DND-41 (cell line): Measurements from ENCODE around the gene FAM222B.

Experiments used
- ATAC-seq: fragments of 200-7000 bp; cut with Tn5 transposase; 3 replicates; pipeline ENCODE4 v1.9.1; 2021; ENCODE audit warnings: low read depth; ENCODE audit not compliant: insufficient read depth
- DNase-seq: peaks from one replicate; pipeline ENCODE4 v3.0.0-alpha.2; 2020
- H2AFZ ChIP-seq: 2 replicates; pipeline ENCODE4 v1.6.0; 2012; ENCODE audit warnings: low read depth, low read length
- H3K27ac ChIP-seq: 2 replicates; pipeline ENCODE4 v1.5.1; 2012; ENCODE audit warnings: low read length, inconsistent platforms
- H3K27me3 ChIP-seq: fragments of 200-600 bp; sonication (generic); 2 replicates; pipeline ENCODE4 v1.6.0; 2012; ENCODE audit warnings: low read length, mild to moderate bottlenecking, inconsistent platforms; ENCODE audit not compliant: insufficient read depth, poor library complexity
- H3K36me3 ChIP-seq: 2 replicates; pipeline ENCODE4 v1.5.1; 2012; ENCODE audit warnings: low read length, inconsistent platforms; ENCODE audit not compliant: insufficient read depth
- H3K4me1 ChIP-seq: 2 replicates; pipeline ENCODE4 v1.5.1; 2012; ENCODE audit warnings: mild to moderate bottlenecking, low read length; ENCODE audit not compliant: insufficient read depth
- H3K4me2 ChIP-seq: 2 replicates; pipeline ENCODE4 v1.6.0; 2012; ENCODE audit warnings: mild to moderate bottlenecking, moderate library complexity, low read length, inconsistent platforms; ENCODE audit not compliant: insufficient read depth
- H3K4me3 ChIP-seq, 2 experiments: fragments of 200-600 bp in 1 of 2; shearing (Covaris generic) in 1 of 2; 2 replicates each; pipeline ENCODE4 v1.5.1; 2012 to 2016; ENCODE audit warnings: inconsistent platforms in 2 of 2, low read length in 2 of 2, mild to moderate bottlenecking in 2 of 2, low read depth in 1 of 2, moderate library complexity in 1 of 2
- H3K79me2 ChIP-seq: 2 replicates; pipeline ENCODE4 v1.6.0; 2012; ENCODE audit warnings: low read length, inconsistent platforms; ENCODE audit not compliant: insufficient read depth
- H3K9ac ChIP-seq: 2 replicates; pipeline ENCODE4 v1.6.0; 2012; ENCODE audit warnings: low read depth, mild to moderate bottlenecking, inconsistent platforms, low read length, moderate library complexity
- H3K9me3 ChIP-seq: 2 replicates; pipeline ENCODE4 v1.5.1; 2012; ENCODE audit warnings: low read length, moderate library complexity, mild to moderate bottlenecking, inconsistent platforms; ENCODE audit not compliant: insufficient read depth, severe bottlenecking
- H4K20me1 ChIP-seq: 2 replicates; pipeline ENCODE4 v1.6.0; 2012; ENCODE audit warnings: low read length; ENCODE audit not compliant: insufficient read depth
- EZH2 ChIP-seq: IDR thresholded peaks from 3 replicates; pipeline ENCODE4 v1.6.1; 2012; ENCODE audit warnings: borderline replicate concordance, low read depth, mild to moderate bottlenecking, moderate library complexity, low read length, inconsistent platforms; ENCODE audit not compliant: severe bottlenecking
- TF ChIP-seq, protein P1 (sequence below): IDR thresholded peaks from 2 replicates; pipeline ENCODE4 v1.5.1; 2012; ENCODE audit warnings: borderline replicate concordance, low read length, moderate library complexity, mild to moderate bottlenecking; ENCODE audit not compliant: poor library complexity, severe bottlenecking; ENCODE audit errors: extremely low read depth

Gene FAM222B

DNA sequence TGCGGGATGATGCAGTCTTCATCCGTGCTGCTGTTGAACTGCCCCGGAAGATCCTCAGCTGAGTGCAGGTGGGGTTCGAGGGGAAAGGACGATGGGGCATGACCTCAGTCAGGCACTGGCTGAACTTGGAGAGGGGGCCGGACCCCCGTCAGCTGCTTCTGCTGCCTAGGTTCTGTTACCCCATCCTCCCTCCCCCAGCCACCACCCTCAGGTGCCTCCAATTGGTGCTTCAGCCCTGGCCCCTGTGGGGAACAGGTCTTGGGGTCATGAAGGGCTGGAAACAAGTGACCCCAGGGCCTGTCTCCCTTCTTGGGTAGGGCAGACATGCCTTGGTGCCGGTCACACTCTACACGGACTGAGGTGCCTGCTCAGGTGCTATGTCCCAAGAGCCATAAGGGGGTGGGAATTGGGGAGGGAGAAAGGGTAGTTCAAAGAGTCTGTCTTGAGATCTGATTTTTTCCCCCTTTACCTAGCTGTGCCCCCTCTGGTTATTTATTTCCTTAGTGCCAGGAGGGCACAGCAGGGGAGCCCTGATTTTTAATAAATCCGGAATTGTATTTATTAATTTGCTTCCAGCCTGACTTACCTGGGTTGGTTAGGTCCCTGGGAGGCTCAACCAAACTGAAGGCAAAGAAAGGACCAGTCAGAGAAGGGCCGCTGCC lies 92.9 kb downstream of the FAM222B start:
- Histone ChIP-seq H3K27ac (no peak overlapping the region), H4K20me1 (peaks cover 57% of the 10 kb centered on the region), H3K4me2 (no peak overlapping the region), H3K9ac (no peak overlapping the region), H3K4me1 (peaks cover 27% of the 10 kb centered on the region), H3K36me3 (peaks cover 64% of the 10 kb centered on the region), H3K9me3 (no peaks in the 10 kb centered on the region), H3K4me3 (no peak overlapping the region), H2AFZ (no peak overlapping the region), H3K79me2 (peaks cover 35% of the 10 kb centered on the region), H3K27me3 (no peaks in the 10 kb centered on the region)
- ATAC-seq, result 0 out of 3 replicates have a peak, but pooled peaks have one; percentile 1
- TF ChIP-seq, protein P1, sequence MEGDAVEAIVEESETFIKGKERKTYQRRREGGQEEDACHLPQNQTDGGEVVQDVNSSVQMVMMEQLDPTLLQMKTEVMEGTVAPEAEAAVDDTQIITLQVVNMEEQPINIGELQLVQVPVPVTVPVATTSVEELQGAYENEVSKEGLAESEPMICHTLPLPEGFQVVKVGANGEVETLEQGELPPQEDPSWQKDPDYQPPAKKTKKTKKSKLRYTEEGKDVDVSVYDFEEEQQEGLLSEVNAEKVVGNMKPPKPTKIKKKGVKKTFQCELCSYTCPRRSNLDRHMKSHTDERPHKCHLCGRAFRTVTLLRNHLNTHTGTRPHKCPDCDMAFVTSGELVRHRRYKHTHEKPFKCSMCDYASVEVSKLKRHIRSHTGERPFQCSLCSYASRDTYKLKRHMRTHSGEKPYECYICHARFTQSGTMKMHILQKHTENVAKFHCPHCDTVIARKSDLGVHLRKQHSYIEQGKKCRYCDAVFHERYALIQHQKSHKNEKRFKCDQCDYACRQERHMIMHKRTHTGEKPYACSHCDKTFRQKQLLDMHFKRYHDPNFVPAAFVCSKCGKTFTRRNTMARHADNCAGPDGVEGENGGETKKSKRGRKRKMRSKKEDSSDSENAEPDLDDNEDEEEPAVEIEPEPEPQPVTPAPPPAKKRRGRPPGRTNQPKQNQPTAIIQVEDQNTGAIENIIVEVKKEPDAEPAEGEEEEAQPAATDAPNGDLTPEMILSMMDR, result no peak
- no peak for TF ChIP-seq EZH2
- DNase-seq, result no peak

DNA sequence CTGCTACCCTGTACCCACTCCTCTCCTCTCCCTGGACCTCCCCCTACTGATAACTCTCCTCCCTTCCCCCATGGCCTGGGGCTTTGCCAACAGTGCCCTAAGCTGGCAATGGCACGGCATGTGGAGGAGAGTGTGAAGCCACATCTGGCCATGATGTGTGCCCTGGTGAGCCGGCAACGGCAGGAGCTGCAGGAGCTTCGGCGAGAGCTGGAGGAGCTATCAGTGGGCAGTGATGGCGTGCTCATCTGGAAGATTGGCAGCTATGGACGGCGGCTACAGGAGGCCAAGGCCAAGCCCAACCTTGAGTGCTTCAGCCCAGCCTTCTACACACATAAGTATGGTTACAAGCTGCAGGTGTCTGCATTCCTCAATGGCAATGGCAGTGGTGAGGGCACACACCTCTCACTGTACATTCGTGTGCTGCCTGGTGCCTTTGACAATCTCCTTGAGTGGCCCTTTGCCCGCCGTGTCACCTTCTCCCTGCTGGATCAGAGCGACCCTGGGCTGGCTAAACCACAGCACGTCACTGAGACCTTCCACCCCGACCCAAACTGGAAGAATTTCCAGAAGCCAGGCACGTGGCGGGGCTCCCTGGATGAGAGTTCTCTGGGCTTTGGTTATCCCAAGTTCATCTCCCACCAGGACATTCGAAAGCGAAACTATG lies 93.6 kb downstream of the FAM222B start:
- Histone ChIP-seq H3K36me3 (peaks cover 64% of the 10 kb centered on the region), H3K27me3 (no peaks in the 10 kb centered on the region), H2AFZ (no peak overlapping the region), H3K79me2 (peaks cover 41% of the 10 kb centered on the region), H3K27ac (no peak overlapping the region), H3K9me3 (no peaks in the 10 kb centered on the region), H3K9ac (no peak overlapping the region), H3K4me1 (peaks cover 27% of the 10 kb centered on the region), H3K4me2 (no peak overlapping the region), H3K4me3 (no peak overlapping the region), H4K20me1 (peaks cover 58% of the 10 kb centered on the region)
- DNase-seq, result no peak
- TF ChIP-seq, protein P1, result no peak
- TF ChIP-seq EZH2, result no peak
- ATAC-seq, result no peak

DNA sequence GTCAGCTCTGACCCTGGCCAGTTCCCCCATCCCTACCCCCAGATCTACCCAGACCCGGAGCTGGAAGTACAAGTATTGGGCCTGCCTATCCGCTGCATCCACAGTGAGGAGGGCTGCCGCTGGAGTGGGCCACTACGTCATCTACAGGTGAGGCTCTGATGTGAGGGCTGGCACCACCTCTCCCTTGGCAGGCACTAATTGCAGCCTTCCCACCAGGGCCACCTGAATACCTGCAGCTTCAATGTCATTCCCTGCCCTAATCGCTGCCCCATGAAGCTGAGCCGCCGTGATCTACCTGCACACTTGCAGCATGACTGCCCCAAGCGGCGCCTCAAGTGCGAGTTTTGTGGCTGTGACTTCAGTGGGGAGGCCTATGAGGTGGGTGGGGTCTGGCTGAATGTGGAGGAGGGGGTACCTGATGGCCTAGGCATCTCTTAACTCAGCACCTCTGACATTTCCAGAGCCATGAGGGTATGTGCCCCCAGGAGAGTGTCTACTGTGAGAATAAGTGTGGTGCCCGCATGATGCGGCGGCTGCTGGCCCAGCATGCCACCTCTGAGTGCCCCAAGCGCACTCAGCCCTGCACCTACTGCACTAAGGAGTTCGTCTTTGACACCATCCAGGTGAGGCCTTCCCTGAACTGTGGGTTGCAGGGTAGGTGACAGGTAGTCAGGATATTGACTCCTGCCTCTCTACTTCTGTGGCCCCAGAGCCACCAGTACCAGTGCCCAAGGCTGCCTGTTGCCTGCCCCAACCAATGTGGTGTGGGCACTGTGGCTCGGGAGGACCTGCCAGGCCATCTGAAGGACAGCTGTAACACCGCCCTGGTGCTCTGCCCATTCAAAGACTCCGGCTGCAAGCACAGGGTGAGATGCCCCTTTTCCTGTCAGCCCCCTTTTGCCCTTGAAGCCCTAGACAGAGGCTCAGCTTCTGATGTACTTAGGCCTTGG lies 94.5 kb downstream of the FAM222B start:
- H3K36me3 ChIP-seq, result peaks cover 64% of the 10 kb centered on the region
- H2AFZ ChIP-seq, result no peak overlapping the region
- TF ChIP-seq, protein P1, result no peak
- no peak for TF ChIP-seq EZH2
- no peak for DNase-seq
- H3K9me3 ChIP-seq, result no peaks in the 10 kb centered on the region
- peaks cover 58% of the 10 kb centered on the region for H4K20me1 ChIP-seq
- H3K4me3 ChIP-seq, result no peak overlapping the region
- H3K4me2 ChIP-seq, result no peak overlapping the region
- no peak for ATAC-seq
- no peak overlapping the region for H3K27ac ChIP-seq
- H3K27me3 ChIP-seq, result no peaks in the 10 kb centered on the region
- no peak overlapping the region for H3K9ac ChIP-seq
- peaks cover 42% of the 10 kb centered on the region for H3K79me2 ChIP-seq
- peaks cover 33% of the 10 kb centered on the region for H3K4me1 ChIP-seq
